IMR-90 (cell line): Measurements from ENCODE around the gene SCN1B. TPM values are rescaled to one million over a fixed set of nuclear protein-coding genes. Genes with fewer than 3 reads are reported as not detected.

Experiments used
- ATAC-seq: fragments of 200-7000 bp; cut with Tn5 transposase; 2 replicates; pipeline ENCODE4 v1.9.1; 2020; ENCODE audit warnings: low read depth, mild to moderate bottlenecking, moderate library complexity
- BruUV-seq: library from RNA; stranded (reverse); fragments of 400-500 nt; replicated peaks from 2 replicates; lab custom pipeline; 2021; lab: Mats Ljungman, UMichigan
- CTCF ChIA-PET: fragments of 300-600 bp; formaldehyde crosslinking; extraction: SDS; loops from one replicate; lab custom pipeline; 2021; ENCODE audit warnings: antibody characterized with exemption; lab: Yijun Ruan, JAX
- POLR2A ChIA-PET: fragments of 300-600 bp; sonication (Branson Sonifier 250); formaldehyde crosslinking; loops from one replicate; lab custom pipeline; 2022; ENCODE audit warnings: antibody characterized with exemption; ENCODE audit not compliant: unreplicated experiment; lab: Charles Lee
- DNase-seq: peaks from one replicate; pipeline ENCODE4 v3.0.0; 2013
- H2AFZ ChIP-seq: replicated peaks from 2 replicates; pipeline ENCODE3; 2013; ENCODE audit warnings: low read length, mild to moderate bottlenecking; ENCODE audit not compliant: poor library complexity
- H2AK5ac ChIP-seq: 2 replicates; pipeline ENCODE4 v1.6.1; 2013; ENCODE audit warnings: low read depth, low read length, inconsistent platforms
- H2AK9ac ChIP-seq: replicated peaks from 2 replicates; pipeline ENCODE3; 2013; ENCODE audit warnings: mild to moderate bottlenecking, low read depth, low read length, moderate library complexity; ENCODE audit not compliant: poor library complexity
- H2BK120ac ChIP-seq: 2 replicates; pipeline ENCODE4 v1.6.1; 2013; ENCODE audit warnings: low read depth, low read length, inconsistent platforms
- H2BK15ac ChIP-seq: 3 replicates; pipeline ENCODE4 v1.6.1; 2013; ENCODE audit warnings: low read depth, low read length, inconsistent platforms
- H2BK20ac ChIP-seq: 2 replicates; pipeline ENCODE4 v1.6.1; 2013; ENCODE audit warnings: low read depth, mild to moderate bottlenecking, inconsistent platforms, low read length, moderate library complexity
- H2BK5ac ChIP-seq: 2 replicates; pipeline ENCODE4 v1.6.1; 2013; ENCODE audit warnings: mild to moderate bottlenecking, low read depth, low read length, inconsistent platforms; ENCODE audit not compliant: poor library complexity, severe bottlenecking
- H3K14ac ChIP-seq: replicated peaks from 2 replicates; pipeline ENCODE4 v1.6.1; 2013; ENCODE audit warnings: low read depth, low read length, inconsistent platforms
- H3K18ac ChIP-seq: 2 replicates; pipeline ENCODE4 v1.6.1; 2013; ENCODE audit warnings: low read depth, low read length, control low read depth
- H3K23ac ChIP-seq: 2 replicates; pipeline ENCODE4 v1.6.1; 2013; ENCODE audit warnings: low read depth, low read length, inconsistent platforms
- H3K27ac ChIP-seq: 2 replicates; pipeline ENCODE4 v1.5.1; 2013; ENCODE audit warnings: mild to moderate bottlenecking, control low read depth, low read length; ENCODE audit not compliant: insufficient read depth
- H3K27me3 ChIP-seq: 2 replicates; pipeline ENCODE4 v1.6.1; 2013; ENCODE audit warnings: low read length; ENCODE audit not compliant: control insufficient read depth, insufficient read depth
- H3K36me3 ChIP-seq: 2 replicates; pipeline ENCODE4 v1.6.1; 2013; ENCODE audit warnings: low read length, mixed read lengths; ENCODE audit not compliant: control insufficient read depth, insufficient read depth
- H3K4ac ChIP-seq: 2 replicates; pipeline ENCODE4 v1.6.1; 2013; ENCODE audit warnings: low read depth, low read length, inconsistent platforms
- H3K4me1 ChIP-seq: 2 replicates; pipeline ENCODE4 v1.6.1; 2013; ENCODE audit warnings: low read length, mixed read lengths; ENCODE audit not compliant: control insufficient read depth, insufficient read depth
- H3K4me2 ChIP-seq: 2 replicates; pipeline ENCODE4 v1.6.1; 2013; ENCODE audit warnings: low read depth, mild to moderate bottlenecking, control low read depth, low read length, moderate library complexity
- H3K4me3 ChIP-seq: 2 replicates; pipeline ENCODE4 v1.5.1; 2013; ENCODE audit warnings: low read depth, mild to moderate bottlenecking, control low read depth, low read length, moderate library complexity; ENCODE audit not compliant: insufficient read depth
- H3K56ac ChIP-seq: 2 replicates; pipeline ENCODE4 v1.6.1; 2013; ENCODE audit warnings: low read length, inconsistent platforms; ENCODE audit not compliant: insufficient read depth; ENCODE audit errors: extremely low read depth
- H3K79me1 ChIP-seq, 2 experiments: 2 replicates each; pipeline ENCODE4 v1.6.1; 2013; ENCODE audit warnings: low read length in 2 of 2, inconsistent platforms in 1 of 2, low read depth in 1 of 2
- H3K9ac ChIP-seq: 2 replicates; pipeline ENCODE4 v1.6.1; 2013; ENCODE audit warnings: low read depth, low read length, control low read depth
- H3K9me1 ChIP-seq: 2 replicates; pipeline ENCODE4 v1.6.1; 2013; ENCODE audit warnings: low read length, inconsistent platforms; ENCODE audit not compliant: insufficient read depth
- H3K9me3 ChIP-seq: 2 replicates; pipeline ENCODE4 v1.6.1; 2013; ENCODE audit warnings: low read length; ENCODE audit not compliant: control insufficient read depth, insufficient read depth
- H4K20me1 ChIP-seq: 2 replicates; pipeline ENCODE4 v1.6.1; 2013; ENCODE audit warnings: low read length, inconsistent platforms; ENCODE audit not compliant: insufficient read depth
- H4K5ac ChIP-seq: 2 replicates; pipeline ENCODE4 v1.6.1; 2013; ENCODE audit warnings: mild to moderate bottlenecking, low read depth, low read length, control low read depth
- H4K8ac ChIP-seq, 2 experiments: 2 replicates each; pipeline ENCODE4 v1.6.1; 2013; ENCODE audit warnings: low read depth in 2 of 2, low read length in 2 of 2, control low read depth in 1 of 2, inconsistent platforms in 1 of 2
- H4K91ac ChIP-seq: 2 replicates; pipeline ENCODE4 v1.6.1; 2013; ENCODE audit warnings: low read depth, low read length, inconsistent platforms; ENCODE audit not compliant: insufficient read depth
- MAFK ChIP-seq: IDR thresholded peaks from 2 replicates; pipeline ENCODE4 v1.6.1; 2012; ENCODE audit warnings: low read depth, low read length, improper control_type of control experiment
- NFE2L2 ChIP-seq: fragments of 150-350 bp; IDR thresholded peaks from 2 replicates; pipeline ENCODE4 v1.6.1; 2016; ENCODE audit warnings: low read depth, mild to moderate bottlenecking, low read length
- WGBS, 2 experiments: methylation state at CpG; one replicate each; pipeline versions ENCODE4 v1.1.5 to v1.1.7; 2013; ENCODE audit warnings: missing lambda C conversion rate in 2 of 2; ENCODE audit not compliant: insufficient read length in 1 of 2; ENCODE audit errors: extremely low coverage in 2 of 2; 5-methylcytosine and 5-hydroxymethylcytosine counted together
- dilution Hi-C: fragments of 300-500 bp; cut with HindIII; formaldehyde crosslinking; loops from one replicate; pipeline ENCODE4 v1.14.3; 2018; ENCODE audit warnings: low sequenced_read_pairs; ENCODE audit not compliant: unreplicated experiment
- in situ Hi-C: fragments of 300-500 bp; cut with MboI; formaldehyde crosslinking; loops from 3 replicates; pipeline ENCODE4 v1.14.3; 2019; ENCODE audit warnings: low sequenced_read_pairs, inconsistent platforms, mixed read lengths
- intact Hi-C: fragments of 100-400 bp; cut with micrococcal nuclease; formaldehyde crosslinking; loops from 2 replicates; pipeline ENCODE4 v1.10.0; 2022
- polyA plus RNA-seq, 3 experiments: library from polyadenylated mRNA; depleted of rRNA; stranded (reverse); fragments of >200 nt; gene quantifications; 2 replicates each; pipeline ENCODE4 v1.2.3, GENCODE V29; 2012; ENCODE audit warnings: low replicate concordance in 1 of 3
- total RNA-seq: library from RNA; depleted of rRNA; stranded (reverse); fragments of >200 nt; gene quantifications from 2 replicates; pipeline ENCODE4 v1.2.3, GENCODE V29; 2012
- TF ChIP-seq, protein P1 (sequence below): fragments of 150-350 bp; IDR thresholded peaks from 2 replicates; pipeline ENCODE4 v1.6.1; 2017; ENCODE audit warnings: mild to moderate bottlenecking, antibody characterized with exemption, low read length, low read depth

Gene SCN1B
- total and polyA plus RNA-seq, 2 of the 4 experiments (the other 2 are of a cell fraction) = 2.0 to 9.6 TPM

DNA sequence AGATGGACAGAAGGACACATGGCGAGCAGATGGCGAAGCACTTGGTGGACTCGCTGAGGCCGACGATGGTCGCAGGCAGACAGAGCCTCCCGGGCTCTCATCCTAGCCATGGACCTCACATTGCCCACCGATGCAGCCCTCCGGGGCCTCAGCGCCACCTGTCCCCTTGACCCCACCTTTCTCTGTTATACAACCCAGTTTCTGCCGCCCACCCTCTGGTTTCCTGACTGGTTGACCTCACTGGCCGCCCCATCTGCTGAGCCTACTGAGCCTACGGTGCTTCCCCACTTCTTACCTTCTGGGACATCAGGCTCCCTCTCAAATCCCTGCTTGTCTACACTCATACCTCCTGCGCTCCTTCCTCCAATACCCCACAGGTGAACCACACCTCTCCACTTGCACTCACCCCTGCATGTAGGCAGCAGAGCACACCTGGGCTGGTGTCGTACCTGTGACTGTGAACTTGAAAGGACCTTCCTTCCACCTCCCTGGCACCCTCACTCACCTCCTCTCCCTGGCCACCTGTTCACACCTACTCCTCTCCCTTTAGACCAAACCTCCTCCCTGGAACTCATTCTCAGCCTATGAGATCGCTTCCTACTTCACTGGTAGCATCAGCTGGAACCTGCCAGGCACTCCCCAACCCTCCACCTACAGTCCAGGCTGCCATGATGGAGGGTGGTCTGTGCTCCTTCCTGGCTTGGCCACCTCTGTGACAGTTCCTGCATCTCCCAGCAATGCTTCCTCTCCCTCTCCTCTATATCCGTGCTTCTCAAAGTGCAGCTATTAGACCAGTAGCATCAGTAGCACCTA, 47.3 kb downstream of the SCN1B start:
- Histone ChIP-seq H4K20me1 (no peaks in the 10 kb centered on the region), H3K27me3 (peaks cover 12% of the 10 kb centered on the region), H2AK9ac (no peak overlapping the region), H3K4me2 (no peak overlapping the region), H4K5ac (no peak overlapping the region), H4K8ac (no peak overlapping the region), H3K4me3 (no peak overlapping the region), H3K79me1 (no peaks in the 10 kb centered on the region), H3K4me1 (no peaks in the 10 kb centered on the region), H4K91ac (no peak overlapping the region), H2AFZ (no peak overlapping the region), H2BK20ac (no peak overlapping the region), H3K56ac (no peak overlapping the region), H3K36me3 (no peaks in the 10 kb centered on the region), H3K9me3 (no peaks in the 10 kb centered on the region; the same call in 1 of the 2 replicates), H3K18ac (no peak overlapping the region), H3K23ac (no peak overlapping the region), H2BK120ac (no peak overlapping the region), H3K14ac (no peak overlapping the region), H3K9me1 (no peaks in the 10 kb centered on the region), H3K9ac (no peak overlapping the region), H2BK5ac (no peak overlapping the region), H3K4ac (no peak overlapping the region), H3K27ac (no peak overlapping the region), H2BK15ac (no peak overlapping the region), H2AK5ac (no peak overlapping the region)
- in situ Hi-C loops = no loop called here
- no peak for ATAC-seq
- BruUV-seq = no TSS peak
- TF ChIP-seq, protein P1, sequence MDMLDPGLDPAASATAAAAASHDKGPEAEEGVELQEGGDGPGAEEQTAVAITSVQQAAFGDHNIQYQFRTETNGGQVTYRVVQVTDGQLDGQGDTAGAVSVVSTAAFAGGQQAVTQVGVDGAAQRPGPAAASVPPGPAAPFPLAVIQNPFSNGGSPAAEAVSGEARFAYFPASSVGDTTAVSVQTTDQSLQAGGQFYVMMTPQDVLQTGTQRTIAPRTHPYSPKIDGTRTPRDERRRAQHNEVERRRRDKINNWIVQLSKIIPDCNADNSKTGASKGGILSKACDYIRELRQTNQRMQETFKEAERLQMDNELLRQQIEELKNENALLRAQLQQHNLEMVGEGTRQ = no peak
- TF ChIP-seq NFE2L2 = no peak
- no peak for TF ChIP-seq MAFK
- intact Hi-C loops = no loop called here
- ChIA-PET POLR2A (no interaction called here), CTCF (no interaction called here)
- dilution Hi-C loops = no loop called here
- no peak for DNase-seq
- 80% methylated on average over 14 of the region's 17 CpGs; no CpG with 5 or more reads in 1 of the 2 experiments for WGBS, 2 experiments
